NCI-H2107 (cell line): ENCODE data around the gene BACE1-AS.

Experiments
- DNase-seq: peaks from one replicate; lab custom pipeline; 2025; lab: John Stamatoyannopoulos, UW

The BACE1-AS gene

GRCh38 chr11:117292616-117293015 lies 1.5 kb downstream of the BACE1-AS start:
- no peak for DNase-seq

- DNase-seq: no peak
Measured at GRCh38 chr11:117295438-117296137, 4.4 kb downstream of the BACE1-AS start.

- DNase-seq: no peak
Measured at GRCh38 chr11:117296881-117297280, 5.7 kb downstream of the BACE1-AS start.

- DNase-seq: no peak
Measured at GRCh38 chr11:117298195-117298594, 7.0 kb downstream of the BACE1-AS start.

GRCh38 chr11:117299351-117300282 lies 8.5 kb downstream of the BACE1-AS start:
- DNase-seq: no peak

- DNase-seq: no peak
Measured at GRCh38 chr11:117300283-117300663, 9.1 kb downstream of the BACE1-AS start.

- DNase-seq: no peak
Measured at GRCh38 chr11:117300773-117301172, 9.6 kb downstream of the BACE1-AS start.

GRCh38 chr11:117302228-117302627 lies 11.1 kb downstream of the BACE1-AS start:
- DNase-seq: no peak

- DNase-seq: no peak
Measured at GRCh38 chr11:117303101-117303500, 12.0 kb downstream of the BACE1-AS start.

GRCh38 chr11:117303646-117304315 lies 12.6 kb downstream of the BACE1-AS start:
- DNase-seq: no peak

GRCh38 chr11:117305145-117305544 lies 14.0 kb downstream of the BACE1-AS start:
- no peak for DNase-seq

- no peak for DNase-seq
Measured at GRCh38 chr11:117309310-117309709, 18.2 kb downstream of the BACE1-AS start.

- no peak for DNase-seq
Measured at GRCh38 chr11:117313091-117313490, 21.9 kb downstream of the BACE1-AS start.

GRCh38 chr11:117313828-117314768 lies 23.0 kb downstream of the BACE1-AS start:
- DNase-seq: no peak

- DNase-seq: no peak
Measured at GRCh38 chr11:117314840-117315239, 23.7 kb downstream of the BACE1-AS start.

- no peak for DNase-seq
Measured at GRCh38 chr11:117315285-117316196, 24.4 kb downstream of the BACE1-AS start.

- peak; percentile 51 for DNase-seq
Measured at GRCh38 chr11:117316197-117316961, 25.2 kb downstream of the BACE1-AS start, which contains the start of gene BACE1. Gene BACE1, minus strand, starts transcription at chr11:117316256. Its CDS starts 461 bp downstream, at chr11:117315795.

- no peak for DNase-seq
Measured at GRCh38 chr11:117318738-117319137, 27.6 kb downstream of the BACE1-AS start.

- DNase-seq: no peak
Measured at GRCh38 chr11:117319214-117319840, 28.2 kb downstream of the BACE1-AS start.
